Midbrain (tissue), 1 donor: ENCODE results near the gene ZNF583.

ENCODE experiments used
- DNase-seq: peaks from one replicate; lab custom pipeline; 2025; lab: John Stamatoyannopoulos, UW

ZNF583 gene

GRCh38 chr19:56403764-56404704, at the start of gene ZNF583:
TSS of gene ZNF583 (plus strand) at chr19:56404332. CDS start at chr19:56407115, 2,783 bp downstream.
- DNase-seq = peak; percentile 96

GRCh38 chr19:56355517-56355916, 48.6 kb upstream of the ZNF583 start:
- DNase-seq = no peak

- no peak for DNase-seq
Measured at GRCh38 chr19:56356944-56357343, 47.2 kb upstream of the ZNF583 start.

DNA sequence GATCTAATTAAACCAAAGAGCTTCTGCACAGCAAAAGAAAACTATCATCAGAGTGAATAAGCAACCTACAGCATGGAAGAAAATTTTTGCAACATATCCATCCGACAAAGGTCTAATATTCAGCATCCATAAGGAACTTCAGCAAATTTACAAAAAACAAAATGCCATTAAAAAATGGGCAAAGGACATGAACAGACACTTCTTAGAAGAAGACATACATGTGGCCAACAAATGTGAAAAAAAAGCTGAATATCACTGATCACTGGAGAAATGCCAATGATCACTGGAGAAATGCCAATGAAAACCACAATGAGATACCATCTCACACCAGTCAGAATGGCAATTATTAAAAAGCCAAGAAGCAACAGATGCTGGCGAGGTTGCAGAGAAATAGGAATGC, 43.3 kb upstream of the ZNF583 start:
- DNase-seq = no peak

GRCh38 chr19:56367829-56368711, 36.1 kb upstream of the ZNF583 start:
- peak; percentile 85 for DNase-seq

GRCh38 chr19:56369886-56370676, 34.1 kb upstream of the ZNF583 start:
- DNase-seq = no peak

DNA sequence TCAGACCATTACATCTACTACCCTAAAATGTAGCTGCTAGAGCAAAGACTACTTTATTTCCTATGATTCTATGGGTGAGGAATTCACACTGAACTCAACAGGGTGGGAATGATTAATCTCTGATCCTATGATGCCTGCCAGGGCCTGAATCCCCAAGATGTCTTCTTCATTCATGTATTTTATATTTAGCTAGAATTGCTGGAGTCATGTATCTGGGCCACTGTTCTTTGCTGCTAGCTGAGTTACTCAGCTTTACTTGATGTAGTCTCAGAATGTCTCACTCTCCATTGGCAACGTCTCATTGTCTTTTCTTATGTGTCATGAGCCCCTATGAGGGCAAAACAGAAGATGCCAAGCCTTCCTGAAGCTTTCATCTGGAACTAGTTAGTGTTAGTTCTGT, 31.9 kb upstream of the ZNF583 start:
- DNase-seq = no peak

- no peak for DNase-seq
Measured at GRCh38 chr19:56377105-56377924, 26.8 kb upstream of the ZNF583 start.

DNA sequence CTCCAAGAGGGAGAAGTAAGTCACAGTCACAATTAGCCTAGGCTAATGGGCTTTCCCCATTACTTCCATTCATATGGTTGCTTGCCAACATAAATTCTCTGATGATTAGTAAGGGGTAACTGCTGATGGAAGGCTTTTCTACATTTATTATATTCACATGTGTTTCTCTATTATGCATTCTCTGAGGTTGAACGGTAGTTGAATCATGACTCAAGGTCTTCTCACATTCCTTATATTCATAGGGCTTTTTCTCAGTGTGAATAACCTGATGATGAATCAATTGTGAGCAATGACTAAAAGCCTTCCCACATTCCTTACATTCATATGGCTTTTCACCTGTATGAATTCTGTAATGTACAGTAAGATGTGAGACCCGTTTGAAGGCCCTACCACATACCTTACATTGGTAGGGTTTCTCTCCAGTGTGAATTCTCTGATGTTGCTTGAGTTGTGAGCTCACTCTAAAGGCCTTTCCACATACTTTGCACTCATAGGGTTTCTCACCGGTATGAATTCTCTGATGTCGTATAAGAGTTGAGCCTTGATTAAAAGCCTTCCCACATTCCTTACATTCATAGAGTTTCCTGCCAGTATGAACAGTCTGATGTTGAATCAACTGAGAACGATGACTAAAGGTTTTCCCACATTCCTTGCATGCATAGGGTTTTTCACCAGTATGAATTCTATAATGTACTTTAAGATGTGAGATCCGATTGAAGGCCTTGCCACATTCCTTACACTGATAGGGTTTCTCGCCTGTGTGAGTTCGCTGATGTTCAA, 20.1 kb upstream of the ZNF583 start:
- DNase-seq = no peak

GRCh38 chr19:56393119-56394012, 10.8 kb upstream of the ZNF583 start, which contains the start of gene ZNF582:
TSS of gene ZNF582 (minus strand) at chr19:56393534. CDS start at chr19:56391752, 1,782 bp downstream.
- DNase-seq = peak; percentile 95

- no peak for DNase-seq
Measured at GRCh38 chr19:56398809-56399208, 5.3 kb upstream of the ZNF583 start.

DNA sequence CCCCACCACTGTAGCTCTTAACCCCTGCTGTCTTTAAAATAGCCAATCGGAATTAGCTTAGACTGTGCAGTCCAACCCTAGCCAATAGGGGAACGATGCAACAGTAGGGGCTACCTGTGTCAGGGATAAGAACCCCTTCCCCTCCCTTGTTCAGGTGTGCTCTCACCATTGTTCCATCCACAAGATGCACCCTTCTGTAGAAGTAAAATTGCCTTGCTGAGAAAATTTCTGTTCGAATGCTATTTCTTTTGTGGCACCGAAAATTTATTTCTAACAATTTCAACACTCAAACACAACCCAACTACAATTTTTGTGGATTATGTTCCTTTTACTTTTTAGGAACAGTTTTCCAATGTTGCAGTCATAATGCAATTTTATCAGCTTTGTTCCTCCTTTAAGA, 3.6 kb upstream of the ZNF583 start:
- DNase-seq = no peak

- DNase-seq = peak; percentile 42
Measured at GRCh38 chr19:56403261-56403660, 871 bp upstream of the ZNF583 start.

- no peak for DNase-seq
Measured at GRCh38 chr19:56404705-56405056, 549 bp downstream of the ZNF583 start.

DNA sequence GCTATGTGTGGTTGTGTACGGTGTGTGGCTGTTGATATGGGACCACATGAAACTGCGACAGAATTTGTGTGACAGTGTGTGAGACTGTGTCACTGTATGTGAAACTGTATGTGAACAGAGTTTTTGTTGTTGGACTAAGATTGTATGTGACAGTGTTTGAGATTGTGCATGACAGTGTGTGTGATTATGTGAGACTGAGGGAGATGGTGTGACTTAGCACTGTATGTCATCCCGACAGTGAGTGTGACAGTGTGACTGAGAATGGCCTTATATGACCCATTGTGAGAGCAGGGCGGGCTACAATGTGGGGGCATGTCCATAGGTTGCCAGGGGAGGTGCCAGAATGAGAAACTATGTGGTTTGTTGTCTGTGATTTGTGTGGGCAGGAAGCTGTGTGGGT, 930 bp downstream of the ZNF583 start:
- DNase-seq = no peak

DNA sequence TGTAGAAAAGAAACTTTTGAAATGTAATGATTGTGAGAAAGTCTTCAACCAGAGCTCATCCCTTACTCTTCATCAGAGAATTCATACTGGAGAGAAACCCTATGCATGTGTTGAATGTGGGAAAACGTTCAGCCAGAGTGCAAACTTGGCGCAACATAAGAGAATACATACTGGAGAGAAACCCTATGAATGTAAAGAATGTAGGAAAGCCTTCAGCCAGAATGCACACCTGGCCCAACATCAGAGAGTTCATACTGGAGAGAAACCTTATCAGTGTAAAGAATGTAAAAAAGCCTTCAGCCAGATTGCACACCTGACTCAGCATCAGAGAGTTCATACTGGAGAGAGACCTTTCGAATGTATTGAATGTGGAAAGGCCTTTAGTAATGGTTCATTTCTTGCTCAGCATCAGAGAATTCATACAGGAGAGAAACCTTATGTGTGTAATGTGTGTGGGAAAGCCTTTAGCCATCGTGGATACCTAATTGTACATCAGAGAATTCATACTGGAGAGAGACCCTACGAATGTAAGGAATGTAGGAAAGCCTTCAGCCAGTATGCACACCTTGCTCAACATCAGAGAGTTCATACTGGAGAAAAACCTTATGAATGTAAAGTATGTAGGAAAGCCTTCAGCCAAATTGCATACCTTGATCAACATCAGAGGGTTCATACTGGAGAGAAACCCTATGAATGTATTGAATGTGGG, 19.3 kb downstream of the ZNF583 start:
- no peak for DNase-seq

DNA sequence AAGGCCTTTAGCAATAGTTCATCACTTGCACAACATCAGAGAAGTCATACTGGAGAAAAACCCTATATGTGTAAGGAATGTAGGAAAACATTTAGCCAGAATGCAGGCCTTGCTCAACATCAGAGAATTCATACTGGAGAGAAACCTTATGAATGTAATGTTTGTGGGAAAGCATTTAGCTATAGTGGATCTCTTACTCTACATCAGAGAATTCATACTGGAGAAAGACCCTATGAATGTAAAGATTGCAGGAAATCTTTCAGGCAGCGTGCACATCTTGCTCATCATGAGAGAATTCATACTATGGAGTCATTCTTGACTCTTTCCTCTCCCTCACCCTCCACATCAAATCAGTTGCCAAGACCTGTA, 19.8 kb downstream of the ZNF583 start:
- no peak for DNase-seq

- DNase-seq = no peak
Measured at GRCh38 chr19:56441206-56441792, 37.2 kb downstream of the ZNF583 start.
